Liver (tissue), 9 donors: Measurements from ENCODE around the gene GMDS. TPM values are rescaled to one million over a fixed set of nuclear protein-coding genes. Genes with fewer than 3 reads are reported as not detected.

Experiments used
- DNase-seq: peaks from one replicate; pipeline ENCODE4 v3.0.0-alpha.2; 2017; ENCODE audit warnings: low spot score
- H3K27ac ChIP-seq, 2 donors: one replicate each; pipeline ENCODE4 v1.7.0; 2013; ENCODE audit warnings: inconsistent platforms in 2 of 2, low read length in 2 of 2, control low read depth in 1 of 2, low read depth in 1 of 2, mild to moderate bottlenecking in 1 of 2
- H3K27me3 ChIP-seq, 4 donors: one replicate each; pipeline versions ENCODE4 v1.6.1 to v1.7.0; 2013; ENCODE audit warnings: low read length in 3 of 4, inconsistent platforms in 1 of 4, mild to moderate bottlenecking in 1 of 4, moderate library complexity in 1 of 4; ENCODE audit not compliant: control insufficient read depth in 4 of 4, insufficient read depth in 4 of 4
- H3K36me3 ChIP-seq, 4 donors: one replicate each; pipeline versions ENCODE4 v1.6.1 to v1.7.0; 2013; ENCODE audit warnings: low read length in 3 of 4, mild to moderate bottlenecking in 3 of 4, low read depth in 1 of 4, moderate library complexity in 1 of 4; ENCODE audit not compliant: control insufficient read depth in 4 of 4, insufficient read depth in 3 of 4
- H3K4me1 ChIP-seq, 4 donors: one replicate each; pipeline versions ENCODE4 v1.6.1 to v1.7.0; 2013; ENCODE audit warnings: low read length in 3 of 4, mild to moderate bottlenecking in 3 of 4, moderate library complexity in 1 of 4; ENCODE audit not compliant: control insufficient read depth in 4 of 4, insufficient read depth in 4 of 4
- H3K4me3 ChIP-seq, 3 donors: one replicate each; pipeline versions ENCODE4 v1.6.1 to v1.7.0; 2013; ENCODE audit warnings: low read length in 3 of 3, control low read depth in 1 of 3, low read depth in 1 of 3, mild to moderate bottlenecking in 1 of 3
- H3K9ac ChIP-seq, 2 donors: one replicate each; pipeline ENCODE4 v1.7.0; 2013; ENCODE audit warnings: low read length in 2 of 2, mild to moderate bottlenecking in 2 of 2, moderate library complexity in 2 of 2, control low read depth in 1 of 2, low read depth in 1 of 2
- H3K9me3 ChIP-seq, 4 donors: one replicate each; pipeline versions ENCODE4 v1.6.1 to v1.7.0; 2013; ENCODE audit warnings: low read length in 3 of 4; ENCODE audit not compliant: control insufficient read depth in 4 of 4
- EGR1 ChIP-seq, 2 donors: IDR thresholded peaks; 2 replicates each; pipeline ENCODE4 v1.6.1; 2016 to 2018; ENCODE audit warnings: antibody characterized with exemption in 2 of 2, low read depth in 2 of 2
- FOXA2 ChIP-seq: IDR thresholded peaks from 2 replicates; pipeline ENCODE4 v1.6.1; 2016; ENCODE audit warnings: antibody characterized with exemption
- GABPA ChIP-seq, 2 donors: IDR thresholded peaks in 1 of 2; conservative IDR thresholded peaks in 1 of 2; 2 replicates each; pipeline ENCODE4 v1.6.1; 2016; ENCODE audit warnings: antibody characterized with exemption in 2 of 2, mild to moderate bottlenecking in 1 of 2, moderate library complexity in 1 of 2
- HNF4G ChIP-seq: IDR thresholded peaks from 2 replicates; pipeline ENCODE4 v1.6.1; 2016; ENCODE audit warnings: antibody characterized with exemption
- YY1 ChIP-seq: IDR thresholded peaks from 2 replicates; pipeline ENCODE4 v1.6.1; 2016; ENCODE audit warnings: antibody characterized with exemption, mild to moderate bottlenecking
- WGBS: extraction: QIAGEN DNeasy Blood & Tissue Kit; methylation state at CpG from one replicate; pipeline ENCODE4 v1.1.7; 2013; 5-methylcytosine and 5-hydroxymethylcytosine counted together
- polyA plus RNA-seq, 2 donors: library from polyadenylated mRNA; stranded (reverse) in 1 of 2; unstranded in 1 of 2; fragments of 200-250 nt in 1 of 2; fragments of >200 nt in 1 of 2; fragmentation: Nextera tagmentation in 1 of 2; extraction: Ambion mirVana in 1 of 2; gene quantifications; one replicate each; pipeline versions ENCODE4 v1.2.1 to v1.2.3, GENCODE V29; 2013 to 2015
- total RNA-seq, 2 donors: library from RNA; depleted of rRNA; stranded (reverse); fragments of >200 nt; gene quantifications; one replicate each; pipeline ENCODE4 v1.2.3, GENCODE V29; 2014
- TF ChIP-seq, protein P1 (sequence below): IDR thresholded peaks from 2 replicates; pipeline ENCODE4 v1.6.1; 2016; ENCODE audit warnings: antibody characterized with exemption, mild to moderate bottlenecking
- TF ChIP-seq, protein P2 (sequence below): IDR thresholded peaks from 2 replicates; pipeline ENCODE4 v1.6.1; 2016; ENCODE audit warnings: antibody characterized with exemption
- TF ChIP-seq, protein P3 (sequence below): fragments of 150-350 bp; IDR thresholded peaks from 2 replicates; pipeline ENCODE4 v1.5.1; 2017; ENCODE audit warnings: improper control_type of control experiment, low read depth, low read length; ENCODE audit not compliant: missing input control
- TF ChIP-seq, protein P4 (sequence below): IDR thresholded peaks from 2 replicates; pipeline ENCODE4 v1.6.1; 2016; ENCODE audit warnings: antibody characterized with exemption
- donor health status: healthy.
- donor health status: healthy.
- donor health status: healthy.
- donor health status: healthy.
- donor health status: healthy.

The GMDS gene
- total and polyA plus RNA-seq, 4 donors: 3.5 to 15.6 (median 13.0) TPM

DNA sequence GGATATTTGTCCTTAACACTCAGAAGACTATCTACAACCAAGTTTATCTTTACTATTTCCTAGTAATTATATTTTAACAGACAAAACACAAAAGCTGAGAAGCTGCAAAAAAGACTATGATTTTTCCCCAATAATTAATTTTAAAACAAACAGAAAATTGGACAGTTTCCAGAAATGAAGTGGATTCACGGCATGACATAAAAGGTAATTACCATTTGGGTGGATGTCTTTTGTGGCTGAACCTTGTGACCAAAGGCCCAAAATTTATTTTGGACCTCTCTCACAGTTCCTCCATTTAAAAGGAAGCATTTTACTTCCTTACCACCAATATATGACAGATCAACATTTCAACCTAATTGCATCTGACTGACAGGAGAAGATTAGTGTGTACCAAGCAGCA is 90.2 kb downstream of the GMDS start (continued):
- no peak for TF ChIP-seq YY1

DNA sequence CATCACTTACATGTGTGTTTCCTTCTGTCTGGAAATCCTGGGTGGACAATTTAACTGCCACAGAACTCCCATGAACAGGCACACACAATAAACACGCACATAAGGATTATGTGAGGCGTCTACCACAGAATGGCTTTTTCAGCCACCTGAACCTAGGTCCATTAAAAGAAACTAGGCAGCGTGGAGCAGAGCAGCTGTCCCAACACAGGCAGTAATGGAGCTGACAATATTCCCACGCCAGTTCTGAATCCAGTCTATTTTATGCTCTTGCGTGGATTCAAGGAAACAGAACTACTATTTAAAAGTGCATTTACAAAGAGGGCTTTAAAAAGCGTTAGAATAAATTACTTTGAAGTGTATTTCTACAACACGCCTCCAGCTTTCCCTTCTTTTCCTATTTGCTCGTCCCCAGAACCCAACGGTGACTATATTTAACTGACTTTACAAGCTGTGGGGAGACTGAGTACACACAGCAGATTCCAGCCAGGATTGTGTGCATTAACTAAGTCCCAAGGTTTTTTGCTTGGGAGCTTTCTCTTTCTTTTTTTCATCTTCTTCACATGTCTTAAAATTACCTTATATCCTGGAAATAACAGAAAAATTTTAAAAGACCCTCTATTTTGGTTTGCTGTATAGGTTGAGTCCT is 95.9 kb downstream of the GMDS start:
- TF ChIP-seq, protein P1, sequence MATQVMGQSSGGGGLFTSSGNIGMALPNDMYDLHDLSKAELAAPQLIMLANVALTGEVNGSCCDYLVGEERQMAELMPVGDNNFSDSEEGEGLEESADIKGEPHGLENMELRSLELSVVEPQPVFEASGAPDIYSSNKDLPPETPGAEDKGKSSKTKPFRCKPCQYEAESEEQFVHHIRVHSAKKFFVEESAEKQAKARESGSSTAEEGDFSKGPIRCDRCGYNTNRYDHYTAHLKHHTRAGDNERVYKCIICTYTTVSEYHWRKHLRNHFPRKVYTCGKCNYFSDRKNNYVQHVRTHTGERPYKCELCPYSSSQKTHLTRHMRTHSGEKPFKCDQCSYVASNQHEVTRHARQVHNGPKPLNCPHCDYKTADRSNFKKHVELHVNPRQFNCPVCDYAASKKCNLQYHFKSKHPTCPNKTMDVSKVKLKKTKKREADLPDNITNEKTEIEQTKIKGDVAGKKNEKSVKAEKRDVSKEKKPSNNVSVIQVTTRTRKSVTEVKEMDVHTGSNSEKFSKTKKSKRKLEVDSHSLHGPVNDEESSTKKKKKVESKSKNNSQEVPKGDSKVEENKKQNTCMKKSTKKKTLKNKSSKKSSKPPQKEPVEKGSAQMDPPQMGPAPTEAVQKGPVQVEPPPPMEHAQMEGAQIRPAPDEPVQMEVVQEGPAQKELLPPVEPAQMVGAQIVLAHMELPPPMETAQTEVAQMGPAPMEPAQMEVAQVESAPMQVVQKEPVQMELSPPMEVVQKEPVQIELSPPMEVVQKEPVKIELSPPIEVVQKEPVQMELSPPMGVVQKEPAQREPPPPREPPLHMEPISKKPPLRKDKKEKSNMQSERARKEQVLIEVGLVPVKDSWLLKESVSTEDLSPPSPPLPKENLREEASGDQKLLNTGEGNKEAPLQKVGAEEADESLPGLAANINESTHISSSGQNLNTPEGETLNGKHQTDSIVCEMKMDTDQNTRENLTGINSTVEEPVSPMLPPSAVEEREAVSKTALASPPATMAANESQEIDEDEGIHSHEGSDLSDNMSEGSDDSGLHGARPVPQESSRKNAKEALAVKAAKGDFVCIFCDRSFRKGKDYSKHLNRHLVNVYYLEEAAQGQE: no peak
- TF ChIP-seq, protein P2, sequence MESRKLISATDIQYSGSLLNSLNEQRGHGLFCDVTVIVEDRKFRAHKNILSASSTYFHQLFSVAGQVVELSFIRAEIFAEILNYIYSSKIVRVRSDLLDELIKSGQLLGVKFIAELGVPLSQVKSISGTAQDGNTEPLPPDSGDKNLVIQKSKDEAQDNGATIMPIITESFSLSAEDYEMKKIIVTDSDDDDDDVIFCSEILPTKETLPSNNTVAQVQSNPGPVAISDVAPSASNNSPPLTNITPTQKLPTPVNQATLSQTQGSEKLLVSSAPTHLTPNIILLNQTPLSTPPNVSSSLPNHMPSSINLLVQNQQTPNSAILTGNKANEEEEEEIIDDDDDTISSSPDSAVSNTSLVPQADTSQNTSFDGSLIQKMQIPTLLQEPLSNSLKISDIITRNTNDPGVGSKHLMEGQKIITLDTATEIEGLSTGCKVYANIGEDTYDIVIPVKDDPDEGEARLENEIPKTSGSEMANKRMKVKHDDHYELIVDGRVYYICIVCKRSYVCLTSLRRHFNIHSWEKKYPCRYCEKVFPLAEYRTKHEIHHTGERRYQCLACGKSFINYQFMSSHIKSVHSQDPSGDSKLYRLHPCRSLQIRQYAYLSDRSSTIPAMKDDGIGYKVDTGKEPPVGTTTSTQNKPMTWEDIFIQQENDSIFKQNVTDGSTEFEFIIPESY: no peak
- no peak for TF ChIP-seq FOXA2
- TF ChIP-seq, protein P3, sequence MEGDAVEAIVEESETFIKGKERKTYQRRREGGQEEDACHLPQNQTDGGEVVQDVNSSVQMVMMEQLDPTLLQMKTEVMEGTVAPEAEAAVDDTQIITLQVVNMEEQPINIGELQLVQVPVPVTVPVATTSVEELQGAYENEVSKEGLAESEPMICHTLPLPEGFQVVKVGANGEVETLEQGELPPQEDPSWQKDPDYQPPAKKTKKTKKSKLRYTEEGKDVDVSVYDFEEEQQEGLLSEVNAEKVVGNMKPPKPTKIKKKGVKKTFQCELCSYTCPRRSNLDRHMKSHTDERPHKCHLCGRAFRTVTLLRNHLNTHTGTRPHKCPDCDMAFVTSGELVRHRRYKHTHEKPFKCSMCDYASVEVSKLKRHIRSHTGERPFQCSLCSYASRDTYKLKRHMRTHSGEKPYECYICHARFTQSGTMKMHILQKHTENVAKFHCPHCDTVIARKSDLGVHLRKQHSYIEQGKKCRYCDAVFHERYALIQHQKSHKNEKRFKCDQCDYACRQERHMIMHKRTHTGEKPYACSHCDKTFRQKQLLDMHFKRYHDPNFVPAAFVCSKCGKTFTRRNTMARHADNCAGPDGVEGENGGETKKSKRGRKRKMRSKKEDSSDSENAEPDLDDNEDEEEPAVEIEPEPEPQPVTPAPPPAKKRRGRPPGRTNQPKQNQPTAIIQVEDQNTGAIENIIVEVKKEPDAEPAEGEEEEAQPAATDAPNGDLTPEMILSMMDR: no peak
- TF ChIP-seq EGR1 (IDR thresholded peaks at IDR 0.05; ENCODE audit: low read depth in 2 of 2): no peak
- TF ChIP-seq, protein P4, sequence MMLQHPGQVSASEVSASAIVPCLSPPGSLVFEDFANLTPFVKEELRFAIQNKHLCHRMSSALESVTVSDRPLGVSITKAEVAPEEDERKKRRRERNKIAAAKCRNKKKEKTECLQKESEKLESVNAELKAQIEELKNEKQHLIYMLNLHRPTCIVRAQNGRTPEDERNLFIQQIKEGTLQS: no peak
- no peak for TF ChIP-seq GABPA (IDR thresholded peaks at IDR 0.05 in 1 of 2, conservative IDR thresholded peaks at IDR 0.05 in 1 of 2)
- WGBS: 87% methylated on average over 9 of the region's 9 CpGs
- Histone ChIP-seq H3K4me1 (no peaks in the 10 kb centered on the region), H3K9ac (no peak overlapping the region), H3K36me3 (no peaks in the 10 kb centered on the region), H3K9me3 (no peaks in the 10 kb centered on the region), H3K4me3 (no peak overlapping the region), H3K27me3 (no peaks in the 10 kb centered on the region), H3K27ac (no peak overlapping the region)
- no peak for DNase-seq

DNA sequence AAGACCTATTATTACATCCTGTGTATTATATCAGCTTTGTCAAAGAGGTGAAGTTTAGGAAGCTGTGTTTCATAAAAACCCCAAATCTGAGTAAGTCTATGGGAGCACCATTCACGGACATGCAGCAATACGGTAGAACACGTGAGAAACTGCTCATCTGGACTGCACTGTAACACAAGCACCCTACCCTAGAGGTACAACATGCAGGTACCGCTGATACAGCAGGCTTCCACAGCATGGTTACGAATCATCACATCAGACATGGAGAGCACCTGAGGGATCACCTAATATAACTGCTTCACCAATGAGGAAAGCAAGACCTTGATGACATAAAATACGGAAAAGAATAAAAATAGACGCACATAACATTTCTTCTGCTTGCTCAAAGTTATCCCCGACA is 96.7 kb downstream of the GMDS start:
- Histone ChIP-seq H3K4me3 (no peak overlapping the region), H3K4me1 (no peaks in the 10 kb centered on the region), H3K9ac (no peak overlapping the region), H3K9me3 (no peaks in the 10 kb centered on the region), H3K36me3 (no peaks in the 10 kb centered on the region), H3K27me3 (no peaks in the 10 kb centered on the region), H3K27ac (no peak overlapping the region)
- no peak for DNase-seq
- 98% methylated on average over 8 of the region's 8 CpGs for WGBS
- no peak for TF ChIP-seq HNF4G
